Nephron (organoid): ENCODE data around the gene CTNNBIP1.

ENCODE experiments used
- H3K27ac Mint-ChIP-seq, 3 experiments: 2 replicates each; pipeline ENCODE4 v1.8.0; 2020; ENCODE audit warnings: mixed read lengths in 3 of 3, mild to moderate bottlenecking in 2 of 3, moderate library complexity in 1 of 3
- H3K27me3 Mint-ChIP-seq: 2 replicates; pipeline ENCODE4 v1.8.0; 2021; ENCODE audit warnings: low read depth, mild to moderate bottlenecking, moderate library complexity, mixed read lengths
- H3K36me3 Mint-ChIP-seq: 2 replicates; pipeline ENCODE4 v1.8.0; 2020; ENCODE audit warnings: low read depth, mixed read lengths
- H3K4me1 Mint-ChIP-seq: 2 replicates; pipeline ENCODE4 v1.8.0; 2020; ENCODE audit warnings: mixed read lengths
- H3K4me3 Mint-ChIP-seq, 3 experiments: 2 replicates each; pipeline ENCODE4 v1.8.0; 2020; ENCODE audit warnings: mild to moderate bottlenecking in 3 of 3, mixed read lengths in 3 of 3, moderate library complexity in 2 of 3
- H3K9me3 Mint-ChIP-seq: 2 replicates; pipeline ENCODE4 v1.8.0; 2020; ENCODE audit warnings: mixed read lengths
- CTCF ChIP-seq, 3 experiments: fragments of 200-600 bp; sonication (generic); IDR thresholded peaks; one replicate each; pipeline ENCODE4 v1.5.0; 2021; ENCODE audit warnings: antibody characterized with exemption in 3 of 3; ENCODE audit not compliant: unreplicated experiment in 3 of 3

The CTNNBIP1 gene

GRCh38 chr1:9840176-9840575 is 69.9 kb downstream of the CTNNBIP1 start:
- Mint-ChIP-seq H3K4me1 (peaks cover 34% of the 10 kb centered on the region), H3K9me3 (no peaks in the 10 kb centered on the region), H3K27ac (no peak overlapping the region), H3K36me3 (no peaks in the 10 kb centered on the region), H3K27me3 (peaks cover 5% of the 10 kb centered on the region), H3K4me3 (no peak overlapping the region)
- no peak for TF ChIP-seq CTCF (IDR thresholded peaks at IDR 0.05; ENCODE audit: unreplicated experiment in 3 of 3)

GRCh38 chr1:9838946-9839345 is 71.1 kb downstream of the CTNNBIP1 start:
- no peak for TF ChIP-seq CTCF (IDR thresholded peaks at IDR 0.05; ENCODE audit: unreplicated experiment in 3 of 3)
- H3K36me3 Mint-ChIP-seq: no peaks in the 10 kb centered on the region
- peaks cover 5% of the 10 kb centered on the region for H3K27me3 Mint-ChIP-seq
- H3K4me3 Mint-ChIP-seq: no peak overlapping the region
- peaks cover 25% of the 10 kb centered on the region for H3K4me1 Mint-ChIP-seq
- H3K27ac Mint-ChIP-seq: no peak overlapping the region
- H3K9me3 Mint-ChIP-seq: no peaks in the 10 kb centered on the region

GRCh38 chr1:9836632-9836960 is 73.5 kb downstream of the CTNNBIP1 start:
- H3K27ac Mint-ChIP-seq: peak overlapping the region in 1 of 3 experiments; percentile 63
- no peak overlapping the region for H3K4me3 Mint-ChIP-seq
- no peaks in the 10 kb centered on the region for H3K9me3 Mint-ChIP-seq
- peaks cover 5% of the 10 kb centered on the region for H3K27me3 Mint-ChIP-seq
- peaks cover 21% of the 10 kb centered on the region for H3K4me1 Mint-ChIP-seq
- no peak for TF ChIP-seq CTCF (IDR thresholded peaks at IDR 0.05; ENCODE audit: unreplicated experiment in 3 of 3)
- H3K36me3 Mint-ChIP-seq: no peaks in the 10 kb centered on the region

GRCh38 chr1:9835758-9836631 is 74.1 kb downstream of the CTNNBIP1 start:
- Mint-ChIP-seq H3K36me3 (no peaks in the 10 kb centered on the region), H3K4me3 (peak overlapping the region in 2 of 3 experiments; percentile 7 to 38), H3K9me3 (no peaks in the 10 kb centered on the region), H3K4me1 (peaks cover 21% of the 10 kb centered on the region), H3K27me3 (peaks cover 5% of the 10 kb centered on the region), H3K27ac (peak overlapping the region; percentile 40 to 69 (median 63))
- no peak for TF ChIP-seq CTCF (IDR thresholded peaks at IDR 0.05; ENCODE audit: unreplicated experiment in 3 of 3)

DNA sequence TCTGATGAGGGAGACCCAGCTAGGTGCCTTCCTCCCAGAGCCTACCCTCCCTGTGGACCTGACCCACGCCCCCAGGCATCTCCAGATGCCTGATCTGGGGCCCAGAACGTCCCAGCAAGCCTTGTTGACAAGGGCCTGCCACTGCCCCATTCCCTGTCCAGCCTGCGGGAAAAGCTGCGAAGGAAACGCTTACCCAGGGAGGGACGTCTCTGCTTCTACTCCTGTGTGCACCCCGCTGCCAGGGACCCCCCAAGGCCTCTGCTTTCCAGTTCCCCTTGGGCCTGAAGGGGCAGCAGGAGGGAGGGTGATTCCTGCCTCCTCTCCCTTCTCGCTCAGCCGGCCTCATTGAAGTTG is 74.7 kb downstream of the CTNNBIP1 start:
- peaks cover 5% of the 10 kb centered on the region for H3K27me3 Mint-ChIP-seq
- H3K36me3 Mint-ChIP-seq: no peaks in the 10 kb centered on the region
- peaks cover 17% of the 10 kb centered on the region for H3K4me1 Mint-ChIP-seq
- TF ChIP-seq CTCF (IDR thresholded peaks at IDR 0.05; ENCODE audit: unreplicated experiment in 3 of 3): no peak
- H3K4me3 Mint-ChIP-seq: peak overlapping the region in 2 of 3 experiments; percentile 7 to 38
- H3K9me3 Mint-ChIP-seq: no peaks in the 10 kb centered on the region
- peak overlapping the region; percentile 40 to 69 (median 63) for H3K27ac Mint-ChIP-seq

GRCh38 chr1:9833632-9834031 is 76.4 kb downstream of the CTNNBIP1 start:
- no peak for TF ChIP-seq CTCF (IDR thresholded peaks at IDR 0.05; ENCODE audit: unreplicated experiment in 3 of 3)
- Mint-ChIP-seq H3K36me3 (no peaks in the 10 kb centered on the region), H3K27me3 (no peaks in the 10 kb centered on the region), H3K4me3 (no peak overlapping the region), H3K9me3 (no peaks in the 10 kb centered on the region), H3K4me1 (peaks cover 12% of the 10 kb centered on the region), H3K27ac (no peak overlapping the region)
